Gastrocnemius medialis (tissue), 4 donors: ENCODE measurements around the gene NGEF. TPM values are rescaled to one million over a fixed set of nuclear protein-coding genes. Genes with fewer than 3 reads are reported as not detected.
"Not testable (repeated sequence)": the region's sequence is repeated elsewhere in the genome, so short reads cannot be mapped to it uniquely, and the experiment has no call there.

Source experiments
- ATAC-seq, 2 donors: fragments of 150-250 bp; one replicate each; pipeline ENCODE4 v1.9.1; 2016
- DNase-seq, 2 donors: peaks; one replicate each; pipeline ENCODE4 v3.0.0-alpha.2; 2019
- H3K27ac ChIP-seq, 4 donors: fragments of 200-600 bp; sonication (generic); 1 replicate in 1 of 4; 2 replicates in 3 of 4; pipeline ENCODE4 v1.5.1; 2016 to 2018; ENCODE audit warnings: mild to moderate bottlenecking in 2 of 4, moderate library complexity in 1 of 4
- H3K27me3 ChIP-seq, 3 donors: fragments of 200-600 bp; sonication (generic) in 2 of 3; 1 replicate in 1 of 3; 2 replicates in 2 of 3; pipeline versions ENCODE4 v1.5.1 to v1.6.0; 2016 to 2019; ENCODE audit warnings: mild to moderate bottlenecking in 1 of 3, moderate library complexity in 1 of 3
- H3K36me3 ChIP-seq, 2 donors: fragments of 200-600 bp; sonication (generic) in 1 of 2; one replicate each; pipeline ENCODE4 v1.5.1; 2017 to 2018
- H3K4me1 ChIP-seq, 2 donors: fragments of 200-600 bp; sonication (generic) in 1 of 2; one replicate each; pipeline ENCODE4 v1.5.1; 2016 to 2017; ENCODE audit warnings: mild to moderate bottlenecking in 2 of 2
- H3K4me3 ChIP-seq, 4 donors: fragments of 200-600 bp; sonication (generic) in 3 of 4; 1 replicate in 1 of 4; 2 replicates in 3 of 4; pipeline ENCODE4 v1.5.1; 2016 to 2019; ENCODE audit warnings: mild to moderate bottlenecking in 2 of 4
- H3K9me3 ChIP-seq, 3 donors: fragments of 200-600 bp; sonication (generic) in 2 of 3; 1 replicate in 1 of 3; 2 replicates in 2 of 3; pipeline ENCODE4 v1.5.1; 2016 to 2019
- CTCF ChIP-seq, 5 experiments: fragments of 450-650 bp in 3 of 5; fragments of 200-600 bp in 2 of 5; sonication (generic) in 2 of 5; IDR thresholded peaks in 4 of 5; conservative IDR thresholded peaks in 1 of 5; 1 replicate in 4 of 5; 2 replicates in 1 of 5; pipeline ENCODE4 v1.5.1; 2016 to 2019; ENCODE audit warnings: antibody characterized with exemption in 5 of 5, mild to moderate bottlenecking in 3 of 5, moderate library complexity in 3 of 5
- POLR2A ChIP-seq, 2 donors: fragments of 450-650 bp; IDR thresholded peaks; one replicate each; pipeline ENCODE4 v1.6.1; 2017; ENCODE audit warnings: antibody characterized with exemption in 2 of 2, mild to moderate bottlenecking in 2 of 2, moderate library complexity in 2 of 2
- in situ Hi-C, 4 donors: fragments of 200-750 bp; cut with MboI; loops; one replicate each; pipeline versions ENCODE4 v1.15.0 to v1.8.0; 2017; ENCODE audit warnings: low sequenced_read_pairs in 4 of 4
- intact Hi-C: fragments of 100-400 bp; cut with DNase I; formaldehyde crosslinking; loops from one replicate; pipeline ENCODE4 v1.15.1; 2023; ENCODE audit warnings: low total_unique reads
- total RNA-seq, 4 donors: library from RNA; depleted of rRNA; stranded (reverse); fragments of >200 nt; gene quantifications; one replicate each; pipeline versions ENCODE4 v1.1.0 to v1.2.3, GENCODE V29; 2016

NGEF gene
- total RNA-seq, 4 donors from 2014 or later, result 0.66 to 1.5 (median 0.84) TPM; not detected in 1

- TF ChIP-seq POLR2A (IDR thresholded peaks at IDR 0.05), result no peak
- no peak for TF ChIP-seq CTCF (IDR thresholded peaks at IDR 0.05 in 4 of 5, conservative IDR thresholded peaks at IDR 0.05 in 1 of 5)
- no peak for ATAC-seq
- peaks cover 6 to 9% of the 10 kb centered on the region in 2 donors for H3K4me1 ChIP-seq
- no peak overlapping the region for H3K27ac ChIP-seq
- no peaks in the 10 kb centered on the region for H3K9me3 ChIP-seq
- H3K4me3 ChIP-seq, result no peak overlapping the region
- in situ Hi-C loops (loop anchor here in 2 of 4 donors (25.0 kb wide), 1 partner anchor 445 kb away; no protein-coding TSS in a partner anchor), intact Hi-C loops (loop anchor here (10.0 kb wide), 1 partner anchor 292 kb away; no protein-coding TSS in a partner anchor)
- H3K27me3 ChIP-seq, result no peaks in the 10 kb centered on the region
- no peak for DNase-seq
- no peaks in the 10 kb centered on the region for H3K36me3 ChIP-seq
Observed at GRCh38 chr2:233056961-233057605, 44.0 kb upstream of the NGEF start.

GRCh38 chr2:233055362-233055761 lies 42.3 kb upstream of the NGEF start:
- Histone ChIP-seq H3K4me3 (no peak overlapping the region), H3K4me1 (peaks cover 0 to 9% of the 10 kb centered on the region in 2 donors), H3K27me3 (no peaks in the 10 kb centered on the region), H3K27ac (no peak overlapping the region), H3K9me3 (no peaks in the 10 kb centered on the region), H3K36me3 (no peaks in the 10 kb centered on the region)
- in situ Hi-C loops, result loop anchor here in 2 of 4 donors (25.0 kb wide), 1 partner anchor 443 kb away; no protein-coding TSS in a partner anchor
- TF ChIP-seq CTCF (IDR thresholded peaks at IDR 0.05 in 4 of 5, conservative IDR thresholded peaks at IDR 0.05 in 1 of 5), result no peak
- no peak for TF ChIP-seq POLR2A (IDR thresholded peaks at IDR 0.05)
- ATAC-seq (no peak), DNase-seq (no peak)
- intact Hi-C loops, result loop anchor here (10.0 kb wide), 1 partner anchor 291 kb away; no protein-coding TSS in a partner anchor

DNA sequence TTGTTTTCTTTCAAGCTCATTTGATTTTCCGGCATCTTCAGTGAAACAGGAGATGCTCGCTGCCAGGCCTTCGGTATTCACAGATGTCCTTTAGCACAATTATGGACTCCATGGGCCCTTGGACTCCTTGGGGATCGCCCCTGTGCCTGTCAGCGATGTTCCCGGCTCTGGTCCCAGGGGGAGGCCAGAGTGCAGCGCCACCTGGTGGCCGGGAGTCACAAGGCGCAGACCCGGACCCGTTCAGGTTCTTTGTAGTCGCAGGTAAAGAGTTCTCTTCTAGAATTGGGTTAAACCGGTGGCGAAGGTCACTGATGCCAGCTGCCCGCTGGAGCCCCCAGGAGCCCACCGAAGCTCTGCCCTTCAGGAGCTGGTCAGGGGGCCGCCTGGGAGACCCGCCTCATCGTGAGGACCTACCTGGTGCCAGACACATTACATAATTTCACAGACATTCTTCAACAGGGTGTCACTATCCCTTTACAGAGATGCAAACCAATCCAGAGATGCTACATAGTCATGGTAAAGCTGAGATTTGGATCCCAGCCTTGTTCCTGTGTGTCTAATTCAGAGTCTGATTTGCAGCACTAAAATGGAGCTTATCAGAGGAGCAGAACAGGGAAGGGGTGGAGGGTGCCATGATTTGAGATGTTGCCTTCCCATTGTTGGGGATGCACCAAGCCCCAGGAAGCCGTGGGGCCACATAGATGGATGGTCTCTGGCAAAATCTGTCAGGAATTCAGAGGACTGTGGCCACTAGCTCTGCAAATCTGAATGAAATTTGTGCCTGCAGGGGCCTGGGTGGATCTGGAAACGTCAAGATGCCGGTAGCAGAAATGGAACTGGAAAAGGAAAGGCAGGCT lies 41.1 kb upstream of the NGEF start:
- in situ Hi-C loops (loop anchor here in 2 of 4 donors (25.0 kb wide), 1 partner anchor 442 kb away; no protein-coding TSS in a partner anchor), intact Hi-C loops (loop anchor here (1.0 to 10.0 kb wide), 2 partner anchors 201 to 289 kb away; no protein-coding TSS in a partner anchor)
- Histone ChIP-seq H3K27me3 (no peaks in the 10 kb centered on the region), H3K4me3 (no peak overlapping the region), H3K36me3 (no peaks in the 10 kb centered on the region), H3K9me3 (no peaks in the 10 kb centered on the region), H3K4me1 (peaks cover 0 to 9% of the 10 kb centered on the region in 2 donors), H3K27ac (no peak overlapping the region)
- peak in 1 of 2 donors; percentile 29 for DNase-seq
- no peak for ATAC-seq
- peak; percentile 61 to 93 (median 86) for TF ChIP-seq CTCF (IDR thresholded peaks at IDR 0.05 in 4 of 5, conservative IDR thresholded peaks at IDR 0.05 in 1 of 5)
- no peak for TF ChIP-seq POLR2A (IDR thresholded peaks at IDR 0.05)

- not testable (repeated sequence) for H3K4me1 ChIP-seq, H3K9me3 ChIP-seq, H3K27me3 ChIP-seq, DNase-seq, H3K36me3 ChIP-seq, ATAC-seq, H3K4me3 ChIP-seq
- peak overlapping the region in 2 of 4 donors; percentile 27 to 47 for H3K27ac ChIP-seq
- in situ Hi-C loops, result loop anchor here in 2 of 4 donors (25.0 kb wide), 1 partner anchor 440 kb away; no protein-coding TSS in a partner anchor
- intact Hi-C loops, result loop anchor here (10.0 kb wide), 1 partner anchor 288 kb away; no protein-coding TSS in a partner anchor
Observed at GRCh38 chr2:233052517-233052916, 39.5 kb upstream of the NGEF start.
